ENCODE data around the gene ID4. TPM values are rescaled to one million over a fixed set of nuclear protein-coding genes. Genes with fewer than 3 reads are reported as not detected.

ID4 gene
- total and polyA plus RNA-seq, 2 donors (not counting 3 experiments of a cell fraction or from before 2014, with no cell fraction given), result not detected

DNA sequence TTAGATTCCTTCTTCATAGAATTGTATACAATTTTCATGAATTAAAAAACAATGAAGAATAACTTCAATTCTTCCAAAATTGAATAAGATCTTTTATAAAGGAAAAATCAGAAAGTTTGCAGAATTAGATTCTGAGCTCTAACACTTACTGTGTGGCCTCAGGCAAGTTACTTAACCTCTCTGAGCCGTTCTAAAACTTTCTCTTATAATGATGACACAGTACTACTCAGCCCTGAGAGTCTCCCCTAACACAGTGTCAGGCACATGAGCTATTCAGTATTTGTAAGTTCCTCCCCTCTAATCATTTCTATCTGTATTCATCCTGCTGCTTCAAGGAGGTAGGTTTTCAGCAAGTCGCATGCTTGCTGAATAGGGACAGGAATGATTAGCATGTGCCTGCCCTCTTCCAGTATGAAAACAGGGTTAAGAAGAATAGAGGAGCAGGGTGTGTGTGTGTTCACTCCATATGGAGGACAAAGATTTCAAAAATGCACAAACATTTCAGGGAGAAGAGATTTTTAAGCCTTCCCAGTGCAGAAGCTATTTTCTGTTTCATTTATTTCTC, 11.4 kb downstream of the ID4 start:
- dilution Hi-C loops (cut with MboI; ENCODE audit: extremely low pct_ligation_motif_present, low sequenced_read_pairs), result no loop called here
- no peak overlapping the region for H2AFZ ChIP-seq (ENCODE audit: low read depth, low read length)
- CTCF ChIA-PET, result interaction anchor here (1.4 kb wide), 1 partner anchor 24 kb away, joined by 4 read pairs; no protein-coding TSS in a partner anchor

GRCh38 chr6:19849196-19849595, 12.0 kb downstream of the ID4 start:
- Histone ChIP-seq H3K4me3 (replicated peaks in 1 of 3; ENCODE audit: insufficient read depth in 1 of 3, low read depth in 1 of 3, low read length in 3 of 3) (no peak overlapping the region), H3K9ac (replicated peaks; ENCODE audit: extremely low read depth, insufficient read depth, low read length) (no peak overlapping the region), H3K4me2 (ENCODE audit: insufficient read depth, low read length) (no peak overlapping the region), H3K36me3 (ENCODE audit: control insufficient read depth in 2 of 2, extremely low read depth in 1 of 2, insufficient read depth in 2 of 2, low read length in 2 of 2) (no peaks in the 10 kb centered on the region), H2AFZ (ENCODE audit: low read depth, low read length) (no peak overlapping the region), H3K79me2 (ENCODE audit: control insufficient read depth, insufficient read depth, low read length) (no peaks in the 10 kb centered on the region), H3K9me3 (replicated peaks; ENCODE audit: control insufficient read depth, insufficient read depth, low read length) (no peaks in the 10 kb centered on the region), H3K9me1 (replicated peaks; ENCODE audit: control insufficient read depth, extremely low read depth, insufficient read depth, low read length) (no peaks in the 10 kb centered on the region), H3K27me3 (ENCODE audit: control insufficient read depth in 2 of 2, insufficient read depth in 2 of 2, low read length in 2 of 2) (no peaks in the 10 kb centered on the region), H4K20me1 (replicated peaks; ENCODE audit: control insufficient read depth, extremely low read depth, insufficient read depth, low read length) (no peaks in the 10 kb centered on the region), H3K27ac (ENCODE audit: insufficient read depth, low read depth, low read length) (no peak overlapping the region), H3K4me1 (ENCODE audit: control insufficient read depth, extremely low read depth, insufficient read depth, low read length) (no peaks in the 10 kb centered on the region)
- POLR2A ChIA-PET, result no interaction called here
- no TSS peak for BruUV-seq (replicated peaks)
- TF ChIP-seq FOS (IDR thresholded peaks at IDR 0.05; ENCODE audit: borderline replicate concordance, insufficient read depth, low read length), result no peak
- no peak for TF ChIP-seq MYC (IDR thresholded peaks at IDR 0.05; ENCODE audit: low read depth, low read length)
- TF ChIP-seq, protein P1, sequence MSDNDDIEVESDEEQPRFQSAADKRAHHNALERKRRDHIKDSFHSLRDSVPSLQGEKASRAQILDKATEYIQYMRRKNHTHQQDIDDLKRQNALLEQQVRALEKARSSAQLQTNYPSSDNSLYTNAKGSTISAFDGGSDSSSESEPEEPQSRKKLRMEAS (IDR thresholded peaks at IDR 0.05; ENCODE audit: insufficient read depth, insufficient read length), result no peak
- TF ChIP-seq POLR2AphosphoS5 (IDR thresholded peaks at IDR 0.05; ENCODE audit: insufficient read depth, low read depth, low read length), result no peak
- TF ChIP-seq JUN (IDR thresholded peaks at IDR 0.05; ENCODE audit: borderline replicate concordance, insufficient read depth, insufficient read length, low read depth), result no peak
- dilution Hi-C loops (cut with MboI; ENCODE audit: extremely low pct_ligation_motif_present, low sequenced_read_pairs), result no loop called here
- FAIRE-seq, result no peak
- CTCF ChIA-PET, result no interaction called here
- no peak for DNase-seq (ENCODE audit: low read depth, low spot score)
- intact Hi-C loops (cut with micrococcal nuclease), result no loop called here

More for the DNA sequence above, 11.4 kb downstream of the ID4 start:
- Histone ChIP-seq H3K4me1 (ENCODE audit: control insufficient read depth, extremely low read depth, insufficient read depth, low read length) (no peaks in the 10 kb centered on the region), H3K9me1 (replicated peaks; ENCODE audit: control insufficient read depth, extremely low read depth, insufficient read depth, low read length) (no peaks in the 10 kb centered on the region), H3K27me3 (ENCODE audit: control insufficient read depth in 2 of 2, insufficient read depth in 2 of 2, low read length in 2 of 2) (no peaks in the 10 kb centered on the region), H3K9ac (replicated peaks; ENCODE audit: extremely low read depth, insufficient read depth, low read length) (no peak overlapping the region), H3K4me3 (replicated peaks in 1 of 3; ENCODE audit: insufficient read depth in 1 of 3, low read depth in 1 of 3, low read length in 3 of 3) (no peak overlapping the region), H3K79me2 (ENCODE audit: control insufficient read depth, insufficient read depth, low read length) (no peaks in the 10 kb centered on the region), H3K36me3 (ENCODE audit: control insufficient read depth in 2 of 2, extremely low read depth in 1 of 2, insufficient read depth in 2 of 2, low read length in 2 of 2) (no peaks in the 10 kb centered on the region), H3K27ac (ENCODE audit: insufficient read depth, low read depth, low read length) (no peak overlapping the region), H3K4me2 (ENCODE audit: insufficient read depth, low read length) (no peak overlapping the region), H4K20me1 (replicated peaks; ENCODE audit: control insufficient read depth, extremely low read depth, insufficient read depth, low read length) (no peaks in the 10 kb centered on the region), H3K9me3 (replicated peaks; ENCODE audit: control insufficient read depth, insufficient read depth, low read length) (no peaks in the 10 kb centered on the region)
- TF ChIP-seq GATA2 (IDR thresholded peaks at IDR 0.05; ENCODE audit: insufficient read depth, insufficient read length, low read depth, low read length) (no peak), EZH2 (IDR thresholded peaks at IDR 0.05; ENCODE audit: borderline replicate concordance, low read depth, low read length, severe bottlenecking) (no peak), POLR2AphosphoS5 (IDR thresholded peaks at IDR 0.05; ENCODE audit: insufficient read depth, low read depth, low read length) (no peak), FOS (IDR thresholded peaks at IDR 0.05; ENCODE audit: borderline replicate concordance, insufficient read depth, low read length) (no peak)
- FAIRE-seq, result no peak
- no peak for DNase-seq (ENCODE audit: low read depth, low spot score)
- intact Hi-C loops (cut with micrococcal nuclease), result no loop called here
- BruUV-seq (replicated peaks), result no TSS peak
- POLR2A ChIA-PET, result no interaction called here

Measured in endothelial cell of umbilical vein (primary cell).